HG03139 (cell line): ENCODE results near the gene SGPL1.

Experiments
- ATAC-seq: cut with Tn5 transposase; IDR thresholded peaks from one replicate; pipeline ENCODE4 v1.9.1; 2021; ENCODE audit not compliant: unreplicated experiment

SGPL1 gene

DNA sequence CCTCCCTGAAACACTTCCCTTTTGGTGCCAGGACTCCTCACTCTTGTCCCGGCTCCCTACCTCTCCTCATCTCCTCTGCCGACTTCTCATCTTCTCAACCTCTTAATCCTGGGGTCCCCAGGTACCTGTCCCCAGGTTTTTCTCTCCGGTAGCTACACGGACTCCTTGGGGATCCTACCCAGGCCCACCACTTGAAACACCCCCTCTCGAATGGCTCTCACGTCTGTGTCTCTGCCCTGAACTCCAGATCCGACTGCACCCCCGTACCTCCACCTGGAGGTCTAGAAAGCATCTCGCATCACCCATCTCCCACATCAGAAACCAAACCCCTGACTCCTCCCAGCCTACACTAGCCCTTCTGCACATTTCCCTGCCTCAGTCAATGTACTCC lies 35.4 kb upstream of the SGPL1 start:
- no peak for ATAC-seq

DNA sequence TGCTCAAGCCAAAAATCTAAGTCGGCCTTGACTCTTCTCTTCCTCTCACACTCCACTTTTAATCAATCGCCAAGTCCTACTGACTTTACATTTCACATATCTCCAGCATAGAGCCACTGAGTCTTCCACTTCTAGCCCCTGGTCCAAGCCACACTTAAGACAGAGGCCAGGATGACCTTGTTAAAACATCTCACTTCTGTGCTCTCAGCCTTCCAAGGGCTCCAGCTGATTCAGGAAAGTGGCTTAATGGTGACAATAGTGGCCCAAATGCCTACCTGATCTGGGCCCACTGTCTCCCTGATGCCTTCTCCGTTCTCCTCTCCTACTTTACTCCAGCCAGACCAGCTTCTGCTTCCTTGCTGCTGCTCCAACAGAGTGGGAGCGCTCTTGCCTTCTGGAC lies 35.0 kb upstream of the SGPL1 start:
- no peak for ATAC-seq

DNA sequence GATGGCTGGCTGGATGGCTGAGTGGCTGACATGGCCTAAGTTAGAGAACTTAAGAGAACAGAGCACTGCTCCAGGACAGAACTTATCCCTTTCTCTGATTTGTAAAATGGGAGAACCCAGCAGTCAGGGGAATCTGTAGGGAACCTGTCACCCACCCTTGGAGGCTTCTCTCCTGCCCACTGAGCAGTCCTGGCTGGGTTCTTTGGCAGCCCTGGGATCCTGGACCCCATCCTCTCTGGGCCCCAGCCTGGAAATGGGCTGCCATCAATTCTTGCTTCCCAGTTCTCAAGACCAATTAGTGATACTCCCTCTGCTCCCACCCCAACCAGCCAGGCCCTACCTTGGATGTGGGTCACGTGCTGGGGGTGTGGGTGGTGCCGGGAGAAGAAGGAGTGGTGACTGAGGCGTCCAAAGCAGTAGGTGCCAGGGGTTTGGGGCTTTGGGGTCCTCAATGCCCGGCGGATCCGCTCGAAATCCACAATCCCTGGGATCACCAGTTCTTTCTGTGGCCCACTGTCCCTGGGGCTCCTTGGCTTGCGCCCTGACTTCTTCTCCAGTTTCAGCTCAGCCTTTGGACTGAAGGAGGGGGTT lies 34.2 kb upstream of the SGPL1 start:
- ATAC-seq, result no peak

DNA sequence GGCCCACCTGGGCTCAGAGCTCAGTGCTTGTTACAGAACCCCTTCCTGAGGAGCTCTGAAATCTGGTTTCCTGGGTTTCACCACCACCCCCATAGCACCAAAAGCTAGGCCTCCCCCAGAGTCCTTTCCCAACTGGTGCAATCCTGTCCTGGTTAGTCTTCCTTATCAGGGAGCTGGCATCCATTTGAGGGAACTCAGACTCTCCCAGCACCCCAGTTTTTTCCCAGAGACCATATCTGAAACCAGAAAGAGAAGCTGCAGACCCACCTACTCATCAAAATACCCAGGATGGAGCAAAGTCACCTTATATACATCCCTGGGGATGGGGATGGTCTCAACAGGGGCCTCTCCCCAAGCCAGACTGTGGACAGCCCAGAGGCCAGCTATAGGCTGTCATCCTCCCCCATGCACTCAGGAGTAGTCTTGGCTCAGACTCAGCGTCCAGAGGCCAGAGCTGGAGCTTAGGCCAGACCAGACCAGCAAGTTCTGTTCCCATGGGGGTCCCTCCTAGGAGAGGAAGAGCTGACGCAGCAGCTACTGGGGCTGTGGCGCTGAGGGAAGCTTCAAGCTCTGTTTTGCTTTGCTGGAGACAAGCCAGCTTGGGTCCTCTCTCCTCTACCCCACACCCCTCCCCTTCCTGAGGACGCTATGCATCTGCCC lies 33.5 kb upstream of the SGPL1 start:
- no peak for ATAC-seq

DNA sequence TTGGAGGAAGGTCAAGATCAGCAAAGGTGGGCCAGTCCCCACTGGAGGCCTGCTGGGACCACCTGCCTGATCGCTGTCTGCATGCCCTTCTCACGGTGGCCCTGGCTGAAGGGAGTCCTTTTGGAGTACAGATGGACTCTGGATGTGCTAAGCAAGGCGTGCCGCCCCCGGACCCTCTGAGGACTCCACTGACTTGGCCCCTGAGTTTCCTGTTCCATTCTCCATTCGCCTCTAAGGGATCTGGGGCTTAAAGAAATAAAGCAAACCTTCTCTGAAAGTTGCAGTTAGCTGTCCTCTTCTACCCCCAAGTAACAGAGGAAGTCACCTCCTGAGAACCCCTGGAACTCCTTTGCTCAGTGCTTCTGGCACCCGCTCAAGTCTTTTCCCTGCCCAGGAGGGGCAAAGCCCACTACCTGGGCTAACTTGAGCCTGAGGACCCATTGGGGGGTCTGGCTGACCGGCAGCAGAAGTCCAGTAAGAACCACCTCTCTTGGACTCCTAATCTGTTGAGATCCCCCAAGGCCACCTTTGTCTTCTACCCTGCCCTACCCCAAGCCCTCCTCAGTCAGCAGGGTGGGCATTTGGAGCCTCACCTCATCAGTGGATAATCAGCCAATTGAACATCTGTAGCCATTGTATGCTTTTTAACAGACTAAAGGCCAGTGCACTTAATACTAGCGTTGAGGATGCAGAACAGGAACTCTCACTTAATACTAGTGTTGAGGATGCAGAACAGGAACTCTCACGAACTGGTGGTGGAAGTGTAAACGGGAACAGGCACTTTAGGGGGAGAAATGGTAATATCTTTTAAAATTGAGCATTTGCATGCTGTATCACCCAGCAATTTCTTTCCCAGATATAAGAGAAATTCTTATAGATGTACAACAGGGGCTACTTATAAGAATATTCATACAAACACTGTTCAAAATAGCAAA lies 32.7 kb upstream of the SGPL1 start:
- ATAC-seq, result no peak

DNA sequence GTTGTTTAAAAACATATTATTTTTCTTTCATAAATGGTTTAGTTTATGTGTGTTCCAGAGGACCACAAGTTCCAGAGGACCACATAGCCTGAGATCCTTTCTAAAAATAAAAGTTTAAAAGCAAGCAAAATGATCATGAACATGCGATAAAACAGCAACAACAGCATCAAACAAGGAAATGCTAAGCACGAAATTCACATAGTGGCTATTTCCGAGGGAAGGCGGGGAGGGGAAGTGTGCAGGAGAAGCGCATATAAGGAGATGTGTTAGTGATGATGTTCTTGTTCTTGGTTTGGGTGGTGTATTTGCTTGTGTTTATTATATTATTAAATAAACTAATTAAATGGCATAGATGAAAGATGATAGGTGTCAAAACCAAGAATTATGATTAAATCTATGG lies 31.7 kb upstream of the SGPL1 start:
- ATAC-seq, result no peak

DNA sequence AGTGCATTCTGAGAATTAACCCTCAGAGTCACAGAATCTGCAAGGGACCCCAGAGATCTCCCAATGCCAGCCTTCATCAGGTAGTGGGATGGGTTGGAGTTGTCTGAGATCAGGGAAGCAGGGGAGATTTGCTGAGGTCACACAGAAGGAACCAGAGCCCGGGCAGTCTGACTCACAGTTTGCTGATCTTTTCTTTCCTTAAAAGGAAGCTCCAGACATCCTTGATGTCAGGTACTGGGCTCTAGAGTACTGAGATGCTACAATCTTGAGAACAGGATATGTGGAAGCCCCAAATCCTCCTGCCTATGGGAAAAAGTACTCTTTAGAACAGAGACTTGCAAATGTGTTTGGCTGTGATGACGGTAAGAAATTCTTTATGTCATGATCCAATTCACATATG lies 31.3 kb upstream of the SGPL1 start:
- ATAC-seq, result no peak

DNA sequence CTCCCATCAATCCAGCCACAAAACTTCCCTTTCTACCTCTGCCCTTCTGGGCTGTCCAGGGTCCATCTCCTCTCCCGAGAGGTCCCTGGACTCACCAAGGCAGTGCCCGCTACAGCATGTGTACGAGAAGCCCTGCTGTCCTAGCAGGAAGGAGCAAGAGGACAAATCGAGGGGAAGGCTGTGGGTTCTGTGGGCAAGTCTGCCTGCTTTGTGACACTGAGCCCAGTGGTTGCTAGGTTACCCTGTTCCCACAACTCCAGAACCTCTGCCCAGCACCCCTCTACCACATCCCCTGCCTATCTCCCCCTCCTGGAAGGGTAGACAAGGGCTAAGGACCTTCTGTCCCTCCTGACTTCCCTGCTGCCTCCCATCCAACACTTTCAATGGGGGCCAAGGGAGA lies 30.6 kb upstream of the SGPL1 start, which contains the start of gene TBATA:
TSS of gene TBATA (minus strand) at position 188 of the 400 bp plus-strand sequence. CDS start 1,998 bp downstream, outside the sequence.
- no peak for ATAC-seq

DNA sequence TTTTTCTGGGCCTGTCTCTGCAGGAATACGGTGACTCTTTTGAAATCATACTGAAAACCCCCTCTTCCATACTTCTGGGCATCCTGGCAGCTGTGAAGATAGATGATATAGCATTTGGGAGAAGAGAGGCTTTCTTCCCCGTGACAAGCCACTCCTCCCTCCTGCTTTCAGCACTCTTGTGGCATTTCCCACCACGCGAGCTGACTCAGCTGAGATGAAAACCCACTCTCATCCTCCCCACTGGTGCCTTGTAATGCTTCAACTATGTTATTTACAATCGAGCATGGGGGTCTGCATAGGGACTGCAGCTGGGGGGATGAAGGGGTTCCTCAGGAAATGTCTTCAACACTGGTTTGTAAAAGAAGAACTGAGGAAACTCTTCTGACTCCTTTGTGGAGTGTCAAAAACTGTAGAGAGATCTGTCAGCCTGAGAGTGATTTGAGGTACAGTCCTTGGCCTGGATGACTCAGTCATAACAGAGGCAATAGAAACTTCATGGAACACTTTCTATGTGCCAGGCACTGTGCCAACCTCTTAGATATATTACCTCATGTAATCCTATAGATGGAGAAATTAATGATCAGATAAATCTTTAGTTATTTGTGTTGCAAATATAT lies 28.8 kb upstream of the SGPL1 start:
- ATAC-seq, result no peak

DNA sequence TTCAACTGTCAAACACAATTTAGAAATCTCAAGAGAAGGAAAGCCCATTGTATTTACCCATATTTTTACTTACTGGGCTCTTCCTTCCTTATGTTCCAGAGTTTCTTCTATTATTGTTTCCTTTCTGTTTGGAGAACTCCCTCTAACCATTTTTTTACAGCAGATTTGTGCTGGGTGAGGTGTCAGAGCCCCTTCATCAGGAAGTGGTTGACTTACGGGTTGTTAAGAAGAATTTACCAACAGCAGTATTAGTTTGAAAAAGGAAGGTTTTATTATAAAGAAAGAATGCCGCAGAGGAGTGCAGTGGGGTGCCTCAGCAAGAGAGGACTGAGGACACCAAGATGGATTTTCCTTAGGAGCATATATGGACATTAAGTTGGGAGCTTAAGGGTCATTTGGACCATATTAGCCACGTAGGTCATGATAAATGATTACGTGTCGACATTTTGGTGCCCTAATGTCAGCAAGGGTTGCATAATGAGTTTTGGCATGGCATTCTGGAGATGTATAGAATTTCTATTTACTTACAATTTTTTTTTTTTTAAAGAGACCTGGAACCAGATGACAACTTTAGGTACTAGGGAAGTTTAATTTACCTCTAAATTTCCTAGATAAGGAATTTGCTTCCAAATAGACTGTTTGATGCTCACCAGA lies 24.2 kb upstream of the SGPL1 start:
- no peak for ATAC-seq

DNA sequence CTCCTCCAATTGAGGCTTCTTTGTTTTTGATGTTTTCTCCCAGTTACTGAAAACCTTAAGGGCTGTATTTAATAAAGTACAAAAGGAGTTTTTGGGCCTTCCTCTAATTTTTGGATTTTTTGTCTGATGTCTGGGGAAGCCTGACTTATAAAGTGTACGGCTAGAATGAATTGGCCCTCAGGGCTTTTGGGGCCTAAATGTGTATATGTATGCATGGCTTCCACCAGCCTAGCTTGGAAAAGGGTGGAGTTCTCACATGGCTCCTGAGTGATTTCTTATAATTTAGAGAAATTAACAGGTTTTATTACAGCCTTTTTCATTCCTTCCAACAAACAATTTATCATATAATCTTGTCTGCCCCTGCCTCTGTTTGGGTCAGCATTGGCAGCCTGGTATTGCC lies 20.1 kb upstream of the SGPL1 start:
- ATAC-seq, result no peak

DNA sequence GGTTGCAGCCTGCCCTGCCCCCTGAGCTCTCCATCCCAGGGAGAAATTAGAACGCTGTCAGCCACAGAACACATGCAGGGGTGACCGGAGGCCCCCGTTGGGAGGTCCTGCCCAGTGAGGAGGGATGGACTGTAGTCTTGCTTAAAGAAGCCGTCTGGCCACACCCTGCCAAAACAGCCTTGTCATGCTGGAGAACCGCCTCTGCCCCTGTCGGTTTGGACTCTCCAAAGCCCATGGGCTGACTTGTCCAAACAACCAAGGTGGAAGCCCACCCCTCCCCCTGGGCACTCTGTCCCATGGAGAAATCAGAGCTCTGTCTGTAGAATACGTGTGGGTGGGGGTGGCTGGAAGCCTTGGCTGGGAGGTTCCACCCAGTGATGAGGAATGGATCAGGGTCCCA lies 17.9 kb upstream of the SGPL1 start:
- no peak for ATAC-seq

DNA sequence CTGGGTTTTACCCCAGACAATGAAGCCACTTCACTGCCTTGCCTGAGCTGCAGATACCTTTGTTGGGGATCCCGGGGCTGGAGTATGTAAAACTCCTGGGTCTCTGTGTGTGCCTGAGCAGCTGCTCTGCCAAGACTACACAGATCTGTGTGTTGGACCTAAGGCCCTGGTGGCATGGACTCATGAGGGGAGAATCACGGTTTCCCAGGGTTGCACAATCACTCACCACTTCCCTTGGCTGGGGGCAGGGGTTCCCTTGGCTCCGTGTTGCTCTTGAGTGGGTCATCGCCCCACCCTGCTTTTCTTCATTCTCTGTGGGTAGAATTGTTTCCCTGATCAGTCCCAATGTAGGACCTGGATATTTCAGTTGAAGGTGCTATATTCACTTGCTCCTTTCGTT lies 16.6 kb upstream of the SGPL1 start:
- ATAC-seq, result no peak

DNA sequence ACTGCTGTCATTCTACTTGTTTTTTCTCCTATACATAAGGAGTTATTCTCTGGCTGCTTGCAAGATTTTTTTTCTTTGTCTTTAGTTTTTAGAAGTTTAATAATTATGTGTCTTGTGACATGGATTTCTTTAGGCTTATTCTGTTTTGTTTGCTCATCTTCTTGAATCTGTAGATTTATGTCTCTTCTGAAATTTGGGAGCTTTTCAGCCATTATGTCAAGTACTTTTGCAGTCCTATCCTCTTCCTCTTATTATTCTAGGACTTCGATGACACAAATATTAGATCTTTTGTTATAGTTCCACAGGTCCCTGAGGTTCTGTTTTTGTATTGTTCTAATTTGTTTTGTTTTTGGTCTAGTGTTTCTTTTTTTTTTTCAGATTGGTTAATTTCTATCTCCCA lies 13.9 kb upstream of the SGPL1 start:
- no peak for ATAC-seq

DNA sequence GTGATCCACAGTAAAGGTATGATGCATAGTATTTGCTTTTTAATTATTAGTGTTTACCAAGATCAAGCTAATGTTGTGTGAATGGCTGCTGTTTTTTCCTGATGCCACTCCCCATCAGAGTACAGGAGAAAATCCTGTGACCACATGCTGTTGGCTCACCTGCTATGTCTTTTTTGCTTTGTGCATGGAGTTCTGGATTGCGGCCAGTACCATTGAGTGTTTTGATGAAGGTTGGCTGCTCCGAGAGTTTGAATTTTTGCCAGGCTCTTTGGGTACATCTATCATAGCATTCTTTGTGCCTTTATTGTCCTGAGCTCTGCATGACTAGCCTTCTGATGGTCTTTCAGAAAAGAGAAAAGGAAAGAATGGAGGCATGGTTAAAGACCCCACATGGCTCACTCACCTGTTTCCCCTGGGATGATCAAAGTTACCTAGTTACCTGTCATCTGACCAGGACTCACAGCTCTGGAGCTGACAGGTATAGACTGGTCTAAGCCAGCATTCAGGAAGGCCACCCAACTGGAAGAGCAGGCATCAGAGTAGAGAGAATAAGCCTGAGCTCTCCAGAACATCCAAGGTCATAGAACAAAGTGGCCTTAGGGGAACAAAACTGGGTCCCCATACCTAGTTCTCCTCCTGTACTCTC lies 11.8 kb upstream of the SGPL1 start:
- ATAC-seq, result no peak

DNA sequence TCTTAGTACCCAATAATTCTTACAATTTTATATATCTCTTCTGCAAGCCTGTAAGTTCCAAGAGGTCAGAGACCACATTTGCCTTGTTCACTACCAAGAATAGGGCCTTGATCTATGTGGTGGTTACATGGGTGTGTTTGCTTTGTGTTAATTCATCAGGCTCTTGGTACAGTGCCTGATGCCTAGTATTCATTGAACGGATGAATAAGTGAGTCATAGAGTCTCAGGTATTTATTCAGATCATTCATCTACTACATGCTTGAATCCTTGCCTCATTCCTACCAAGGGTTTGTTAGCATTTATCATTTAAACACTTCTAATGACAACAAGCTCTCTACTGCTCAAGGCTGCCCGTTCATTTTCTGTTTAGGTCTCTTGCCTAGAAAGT lies 11.3 kb upstream of the SGPL1 start:
- ATAC-seq, result no peak

DNA sequence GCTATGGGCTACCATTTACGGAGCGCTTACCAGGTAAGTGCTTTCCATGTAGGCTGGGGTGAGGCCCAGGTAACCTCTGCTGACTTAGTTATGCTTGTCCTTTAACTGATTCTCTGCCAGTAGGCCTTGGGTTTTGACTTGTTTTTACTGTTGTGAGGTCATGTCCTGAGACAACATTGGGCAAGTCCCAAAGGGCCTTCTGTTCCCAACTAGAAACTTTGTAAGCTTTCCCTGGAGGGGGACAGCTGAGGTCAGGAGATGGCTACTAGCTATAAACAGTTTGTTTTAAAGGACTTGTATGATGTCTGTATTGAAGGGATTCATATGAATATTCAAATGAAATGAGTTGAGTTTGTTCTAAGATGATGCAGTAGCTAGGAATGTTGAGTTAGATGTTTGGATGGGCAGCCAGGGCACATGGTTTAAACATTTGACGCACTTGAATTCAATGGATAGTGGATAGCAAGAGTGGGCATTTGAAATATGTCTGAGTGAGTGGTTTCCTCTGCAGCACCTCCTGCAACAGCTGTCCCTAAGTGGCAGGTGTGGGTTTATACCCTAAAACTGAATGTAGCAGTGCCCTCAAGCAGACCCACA lies 10.0 kb upstream of the SGPL1 start:
- ATAC-seq, result no peak

DNA sequence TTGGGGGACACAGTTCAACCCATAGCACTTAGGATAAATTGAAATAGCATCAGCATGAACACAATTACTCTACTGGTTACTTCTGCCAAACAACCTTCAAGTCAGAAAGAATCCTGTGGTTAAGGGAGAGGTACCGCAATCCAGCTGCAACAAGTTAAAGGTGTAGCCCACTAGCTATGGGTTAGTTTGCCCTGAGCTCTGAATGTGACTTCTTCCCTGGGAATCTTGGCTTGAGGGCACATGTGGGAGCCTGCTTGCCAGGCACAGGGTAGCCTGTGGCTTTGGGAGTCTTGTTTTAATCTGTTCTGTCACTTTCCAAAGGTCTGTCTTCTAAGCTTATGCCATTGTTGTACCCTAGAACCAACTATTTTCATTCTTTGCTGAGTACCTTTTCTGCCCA lies 8.9 kb upstream of the SGPL1 start:
- no peak for ATAC-seq

DNA sequence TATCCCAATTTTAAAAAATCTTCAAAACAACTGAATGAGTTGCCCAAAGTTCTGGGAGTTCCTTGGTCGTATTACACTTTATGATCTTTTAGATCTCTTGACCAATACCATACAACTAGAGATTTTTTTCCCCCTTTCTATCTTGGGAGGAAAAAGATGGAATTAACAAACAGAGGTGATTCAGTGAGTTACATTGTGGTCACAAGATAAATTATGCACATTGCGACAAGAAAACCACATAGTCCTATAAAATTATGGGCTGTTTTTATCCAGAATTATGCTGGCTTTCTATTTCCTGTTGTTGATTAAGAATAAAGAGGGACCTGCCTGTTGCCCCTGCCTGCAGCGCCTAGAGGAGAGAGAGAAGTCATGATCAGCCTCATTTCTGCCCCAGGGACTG lies 8.2 kb upstream of the SGPL1 start:
- ATAC-seq, result no peak

DNA sequence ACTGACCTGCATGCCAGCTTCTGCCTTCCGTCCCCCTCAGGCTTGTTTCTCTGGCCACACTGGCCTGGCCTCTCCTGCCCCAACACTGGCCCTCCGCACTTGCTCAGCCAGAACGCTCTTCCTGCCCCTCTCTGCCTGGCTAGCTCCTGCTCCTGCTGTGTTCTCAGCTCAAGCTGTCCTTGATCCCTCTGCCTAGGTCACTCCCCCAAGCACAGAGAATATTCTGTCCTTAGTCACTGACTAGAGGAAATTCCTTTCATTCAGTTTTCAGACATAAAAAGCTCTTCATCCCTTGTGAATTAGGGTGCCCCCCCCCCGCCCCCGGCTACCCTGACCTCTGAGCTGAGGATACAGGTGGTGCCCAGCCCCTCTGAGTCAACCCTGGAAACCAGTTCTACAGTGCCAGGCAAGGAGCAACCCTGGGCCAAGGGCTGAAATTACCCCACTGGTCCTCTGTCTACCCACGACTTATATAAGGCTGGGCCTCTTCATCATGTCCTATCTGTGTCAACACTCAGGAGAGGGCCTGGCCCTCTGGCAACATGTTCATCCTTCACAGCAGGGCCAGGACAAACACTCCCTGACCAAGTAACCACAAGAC lies 6.6 kb upstream of the SGPL1 start:
- no peak for ATAC-seq
